KOPT-K1 (cell line): ENCODE measurements around the gene RSPH9.

Experiments used
- H3K27ac ChIP-seq: fragments of 200-600 bp; sonication (generic); 2 replicates; pipeline ENCODE4 v1.5.1; 2016; ENCODE audit warnings: antibody characterized with exemption, mild to moderate bottlenecking, low read depth, low read length; ENCODE audit not compliant: poor library complexity, severe bottlenecking
- H3K36me3 ChIP-seq: fragments of 200-600 bp; sonication (generic); 2 replicates; pipeline ENCODE4 v1.5.1; 2017; ENCODE audit warnings: antibody characterized with exemption, mild to moderate bottlenecking, low read length, moderate library complexity; ENCODE audit not compliant: insufficient read depth
- H3K9me3 ChIP-seq: fragments of 200-600 bp; sonication (generic); 2 replicates; pipeline ENCODE4 v1.5.1; 2017; ENCODE audit warnings: antibody characterized with exemption, low read length, mild to moderate bottlenecking; ENCODE audit not compliant: insufficient read depth, poor library complexity, severe bottlenecking

Gene RSPH9

GRCh38 chr6:43717822-43718221 is 73.0 kb downstream of the RSPH9 start:
- no peak overlapping the region for H3K27ac ChIP-seq
- no peaks in the 10 kb centered on the region for H3K9me3 ChIP-seq
- H3K36me3 ChIP-seq = no peaks in the 10 kb centered on the region

- Histone ChIP-seq H3K9me3 (no peaks in the 10 kb centered on the region), H3K27ac (no peak overlapping the region), H3K36me3 (no peaks in the 10 kb centered on the region)
Measured at GRCh38 chr6:43718387-43719105, 73.7 kb downstream of the RSPH9 start.

- no peaks in the 10 kb centered on the region for H3K9me3 ChIP-seq
- H3K27ac ChIP-seq = no peak overlapping the region
- no peaks in the 10 kb centered on the region for H3K36me3 ChIP-seq
Measured at GRCh38 chr6:43719511-43719910, 74.7 kb downstream of the RSPH9 start.

- H3K9me3 ChIP-seq = no peaks in the 10 kb centered on the region
- H3K36me3 ChIP-seq = no peaks in the 10 kb centered on the region
- H3K27ac ChIP-seq = no peak overlapping the region
Measured at GRCh38 chr6:43720999-43721398, 76.2 kb downstream of the RSPH9 start.
